HTERT RPE-1 (cell line): Measurements from ENCODE around the gene MYOM1.

Experiments used
- in situ Hi-C: fragments of 300-500 bp; cut with MboI; formaldehyde crosslinking; loops from 4 replicates; pipeline ENCODE4 v1.14.3; 2020; ENCODE audit warnings: low sequenced_read_pairs

The MYOM1 gene

GRCh38 chr18:3250237-3251107 is 30.7 kb upstream of the MYOM1 start:
- in situ Hi-C loops, result no loop called here

- in situ Hi-C loops, result no loop called here
Observed at GRCh38 chr18:3248658-3249359, 29.0 kb upstream of the MYOM1 start.

GRCh38 chr18:3248062-3248657 is 28.4 kb upstream of the MYOM1 start:
- in situ Hi-C loops, result no loop called here

- in situ Hi-C loops, result no loop called here
Observed at GRCh38 chr18:3247240-3248061, 27.7 kb upstream of the MYOM1 start, which contains the start of gene MYL12A. MYL12A (plus strand) TSS chr18:3247801; CDS start chr18:3253248, 5,447 bp downstream.

GRCh38 chr18:3246635-3247239 is 27.0 kb upstream of the MYOM1 start:
- in situ Hi-C loops, result no loop called here

- in situ Hi-C loops, result no loop called here
Observed at GRCh38 chr18:3245853-3246634, 26.3 kb upstream of the MYOM1 start.

GRCh38 chr18:3245185-3245564 is 25.4 kb upstream of the MYOM1 start:
- in situ Hi-C loops, result no loop called here

GRCh38 chr18:3238742-3239141 is 19.0 kb upstream of the MYOM1 start:
- in situ Hi-C loops, result no loop called here

GRCh38 chr18:3236470-3236869 is 16.7 kb upstream of the MYOM1 start:
- in situ Hi-C loops, result no loop called here

GRCh38 chr18:3235846-3236245 is 16.1 kb upstream of the MYOM1 start:
- in situ Hi-C loops, result no loop called here

GRCh38 chr18:3234457-3234856 is 14.7 kb upstream of the MYOM1 start:
- in situ Hi-C loops, result no loop called here

- in situ Hi-C loops, result no loop called here
Observed at GRCh38 chr18:3233433-3234168, 13.8 kb upstream of the MYOM1 start.

- in situ Hi-C loops, result no loop called here
Observed at GRCh38 chr18:3233004-3233403, 13.2 kb upstream of the MYOM1 start.

- in situ Hi-C loops, result no loop called here
Observed at GRCh38 chr18:3230401-3231334, 10.9 kb upstream of the MYOM1 start.

- in situ Hi-C loops, result no loop called here
Observed at GRCh38 chr18:3226048-3226447, 6.3 kb upstream of the MYOM1 start.

GRCh38 chr18:3225588-3225987 is 5.8 kb upstream of the MYOM1 start:
- in situ Hi-C loops, result no loop called here

GRCh38 chr18:3224223-3224622 is 4.5 kb upstream of the MYOM1 start:
- in situ Hi-C loops, result no loop called here

GRCh38 chr18:3223356-3223755 is 3.6 kb upstream of the MYOM1 start:
- in situ Hi-C loops, result no loop called here
